Coronary artery (tissue), 2 donors: Measurements from ENCODE around the gene FAM110D.

Experiments used
- DNase-seq: peaks from one replicate; pipeline ENCODE4 v3.0.0-alpha.2; 2017; ENCODE audit warnings: low spot score
- H3K27ac ChIP-seq, 2 donors: fragments of 200-600 bp; sonication (generic); one replicate each; pipeline ENCODE4 v1.5.1; 2016 to 2019
- H3K4me3 ChIP-seq: fragments of 200-600 bp; sonication (generic); 2 replicates; pipeline ENCODE4 v1.5.1; 2016; ENCODE audit warnings: mild to moderate bottlenecking, moderate library complexity
- TF ChIP-seq, protein P1 (sequence below): fragments of 200-600 bp; sonication (generic); IDR thresholded peaks from one replicate; pipeline ENCODE4 v1.5.1; 2019; ENCODE audit warnings: antibody characterized with exemption

FAM110D gene

DNA sequence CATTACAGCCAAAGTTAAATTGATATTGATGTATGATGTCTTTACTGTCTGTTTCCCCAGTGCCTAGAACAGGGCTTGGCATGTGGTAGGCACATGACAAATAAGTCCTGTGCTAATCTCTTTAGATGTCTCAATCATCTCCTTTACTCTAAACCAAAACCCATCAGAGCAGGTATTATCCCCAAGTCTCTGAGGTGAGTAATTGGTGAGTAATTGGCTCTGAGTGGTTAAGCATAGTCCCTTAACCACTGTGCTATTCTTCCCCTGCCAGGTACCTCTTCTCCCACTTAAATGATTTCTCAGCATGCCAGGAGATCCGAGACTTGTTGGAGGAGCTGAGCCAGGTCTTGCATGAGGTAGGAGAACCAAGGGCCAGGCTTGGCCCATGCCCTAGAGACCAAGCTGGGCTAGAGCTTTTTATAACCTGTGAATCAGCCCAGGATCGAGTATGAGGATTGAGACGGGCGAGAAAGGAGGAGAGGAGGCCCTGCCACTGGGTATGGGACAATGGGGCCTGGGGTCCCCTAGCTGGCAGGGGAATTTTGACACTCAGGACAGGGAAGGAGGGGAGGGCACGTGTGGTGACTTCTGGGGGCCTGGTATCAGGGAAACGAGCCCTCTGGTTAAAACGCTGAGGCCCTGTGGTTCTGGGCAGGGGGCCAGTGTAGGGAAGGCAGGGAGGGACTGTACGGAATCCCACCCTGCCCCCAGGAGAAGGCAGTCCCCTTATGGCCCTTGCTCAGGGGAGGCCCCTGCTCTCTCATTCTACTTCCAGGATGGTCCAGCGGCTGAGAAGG, 22.9 kb downstream of the FAM110D start:
- Histone ChIP-seq H3K4me3 (no peak overlapping the region), H3K27ac (no peak overlapping the region)
- TF ChIP-seq, protein P1, sequence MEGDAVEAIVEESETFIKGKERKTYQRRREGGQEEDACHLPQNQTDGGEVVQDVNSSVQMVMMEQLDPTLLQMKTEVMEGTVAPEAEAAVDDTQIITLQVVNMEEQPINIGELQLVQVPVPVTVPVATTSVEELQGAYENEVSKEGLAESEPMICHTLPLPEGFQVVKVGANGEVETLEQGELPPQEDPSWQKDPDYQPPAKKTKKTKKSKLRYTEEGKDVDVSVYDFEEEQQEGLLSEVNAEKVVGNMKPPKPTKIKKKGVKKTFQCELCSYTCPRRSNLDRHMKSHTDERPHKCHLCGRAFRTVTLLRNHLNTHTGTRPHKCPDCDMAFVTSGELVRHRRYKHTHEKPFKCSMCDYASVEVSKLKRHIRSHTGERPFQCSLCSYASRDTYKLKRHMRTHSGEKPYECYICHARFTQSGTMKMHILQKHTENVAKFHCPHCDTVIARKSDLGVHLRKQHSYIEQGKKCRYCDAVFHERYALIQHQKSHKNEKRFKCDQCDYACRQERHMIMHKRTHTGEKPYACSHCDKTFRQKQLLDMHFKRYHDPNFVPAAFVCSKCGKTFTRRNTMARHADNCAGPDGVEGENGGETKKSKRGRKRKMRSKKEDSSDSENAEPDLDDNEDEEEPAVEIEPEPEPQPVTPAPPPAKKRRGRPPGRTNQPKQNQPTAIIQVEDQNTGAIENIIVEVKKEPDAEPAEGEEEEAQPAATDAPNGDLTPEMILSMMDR: no peak
- no peak for DNase-seq

- H3K4me3 ChIP-seq: no peak overlapping the region
- TF ChIP-seq, protein P1: no peak
- H3K27ac ChIP-seq: no peak overlapping the region
- DNase-seq: no peak
Measured at GRCh38 chr1:26182383-26182696, 23.5 kb downstream of the FAM110D start.

DNA sequence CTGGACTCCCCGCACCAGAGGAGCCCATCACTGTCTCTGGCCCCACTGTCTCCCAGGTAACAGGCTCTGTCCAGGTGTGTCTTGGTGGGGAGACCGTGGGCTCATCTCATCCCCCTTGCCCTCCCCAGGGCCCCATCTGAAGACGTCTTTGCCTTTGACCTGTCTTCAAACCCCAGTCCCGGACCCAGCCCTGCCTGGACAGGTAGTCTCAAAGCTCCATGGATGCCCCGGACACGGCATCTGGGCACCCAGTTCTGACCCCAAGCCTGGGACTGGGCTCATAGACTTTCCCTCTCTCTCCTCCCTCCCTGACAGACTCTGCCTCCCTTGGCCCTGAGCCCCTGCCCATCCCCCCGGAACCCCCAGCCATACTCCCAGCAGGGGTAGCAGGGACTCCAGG, 25.2 kb downstream of the FAM110D start:
- Histone ChIP-seq H3K27ac (no peak overlapping the region), H3K4me3 (no peak overlapping the region)
- DNase-seq: no peak
- TF ChIP-seq, protein P1: no peak

- TF ChIP-seq, protein P1: no peak
- Histone ChIP-seq H3K27ac (no peak overlapping the region), H3K4me3 (no peak overlapping the region)
- no peak for DNase-seq
Measured at GRCh38 chr1:26184883-26185282, 26.0 kb downstream of the FAM110D start.

- Histone ChIP-seq H3K4me3 (no peak overlapping the region), H3K27ac (no peak overlapping the region)
- TF ChIP-seq, protein P1: no peak
- no peak for DNase-seq
Measured at GRCh38 chr1:26187882-26188281, 29.0 kb downstream of the FAM110D start.

GRCh38 chr1:26188477-26188876, 29.6 kb downstream of the FAM110D start:
- Histone ChIP-seq H3K4me3 (no peak overlapping the region), H3K27ac (no peak overlapping the region)
- TF ChIP-seq, protein P1: no peak
- DNase-seq: no peak

GRCh38 chr1:26189331-26189730, 30.5 kb downstream of the FAM110D start:
- Histone ChIP-seq H3K4me3 (no peak overlapping the region), H3K27ac (no peak overlapping the region)
- TF ChIP-seq, protein P1: no peak
- no peak for DNase-seq
